Measurements from ENCODE around the gene SYP. TPM values are rescaled to one million over a fixed set of nuclear protein-coding genes. Genes with fewer than 3 reads are reported as not detected.

The SYP gene
- total and polyA plus RNA-seq, 9 of the 15 experiments (the other 6 are each of a cell fraction or from before 2014, with no cell fraction given), result 0.48 to 5.1 (median 2.6) TPM

GRCh38 chrX:49161632-49162031 lies 38.4 kb downstream of the SYP start:
- peak in 1 of 4 experiments; percentile 34 for DNase-seq (ENCODE audit: extremely low read depth in 1 of 4, low spot score in 3 of 4)
- no peaks in the 10 kb centered on the region for H3K9me3 ChIP-seq (replicated peaks; ENCODE audit: control insufficient read depth, insufficient read depth, low read depth, low read length)
- WGBS (ENCODE audit: insufficient coverage, low coverage, missing lambda C conversion rate), result 49% methylated on average over 5 of the region's 5 CpGs
- in situ Hi-C loops (cut with MboI), result no loop called here
- H3K27ac ChIP-seq (ENCODE audit: extremely low read depth, low read depth, low read length), result peak overlapping the region; percentile 82
- POLR2A ChIA-PET, result interaction anchor here (0.5 to 1.1 kb wide), 2 partner anchors 41 to 107 kb away, joined by 3 read pairs; no protein-coding TSS in a partner anchor
- H3K9ac ChIP-seq (ENCODE audit: insufficient read depth in 1 of 2, low read depth in 2 of 2, low read length in 2 of 2), result peak overlapping the region; percentile 60 to 68; a peak in 3 of 4 replicates
- ATAC-seq, result no peak
- intact Hi-C loops (cut with micrococcal nuclease), result no loop called here
- BruUV-seq (replicated peaks), result no TSS peak
- peaks cover 24 to 54% of the 10 kb centered on the region in 2 experiments for H3K4me1 ChIP-seq (replicated peaks in 1 of 2; ENCODE audit: control insufficient read depth in 2 of 2, insufficient read depth in 2 of 2, low read length in 2 of 2)
- no peaks in the 10 kb centered on the region for H3K27me3 ChIP-seq (ENCODE audit: control insufficient read depth in 2 of 2, insufficient read depth in 2 of 2, low read length in 2 of 2)
- H4K20me1 ChIP-seq (replicated peaks; ENCODE audit: control insufficient read depth, insufficient read depth, low read length), result no peaks in the 10 kb centered on the region
- TF ChIP-seq DPF2 (IDR thresholded peaks at IDR 0.05), result 0 out of 2 replicates have a peak, but pooled peaks have one; percentile 12
- 0 out of 2 replicates have a peak, but pooled peaks have one; percentile 49 for TF ChIP-seq ZNF592 (IDR thresholded peaks at IDR 0.05)
- TF ChIP-seq, protein P1, sequence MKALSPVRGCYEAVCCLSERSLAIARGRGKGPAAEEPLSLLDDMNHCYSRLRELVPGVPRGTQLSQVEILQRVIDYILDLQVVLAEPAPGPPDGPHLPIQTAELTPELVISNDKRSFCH (CRISPR knock-in tag; IDR thresholded peaks at IDR 0.05), result no peak
- TF ChIP-seq, protein P1 (tag; IDR thresholded peaks at IDR 0.05), result 0 out of 2 replicates have a peak, but pooled peaks have one; percentile 39
- no peak for TF ChIP-seq TEAD2 (tag; IDR thresholded peaks at IDR 0.05)
- TF ChIP-seq HOMEZ (CRISPR knock-in tag; IDR thresholded peaks at IDR 0.05), result no peak
- no peak for TF ChIP-seq NR2C1 (IDR thresholded peaks at IDR 0.05)
- TF ChIP-seq NR2C1 (tag; IDR thresholded peaks at IDR 0.05), result 0 out of 2 replicates have a peak, but pooled peaks have one; percentile 41
- 0 out of 2 replicates have a peak overlapping the region, but pooled peaks have one; percentile 10 for H3K4me3 ChIP-seq
- no peaks in the 10 kb centered on the region for H3K9me1 ChIP-seq (ENCODE audit: control insufficient read depth, insufficient read depth, low read length)
- no peaks in the 10 kb centered on the region for H3K36me3 ChIP-seq (ENCODE audit: control insufficient read depth, insufficient read depth, low read length)
- CTCF ChIA-PET (ENCODE audit: low intra/inter-chr PET ratio), result no interaction called here
- H3K79me2 ChIP-seq (ENCODE audit: control insufficient read depth, insufficient read depth, low read length), result peaks cover 8% of the 10 kb centered on the region; the same call in 1 of the 3 replicates
- peak overlapping the region; percentile 60 for H3K4me2 ChIP-seq (ENCODE audit: insufficient read depth, low read length)
- H2AFZ ChIP-seq (ENCODE audit: low read depth, low read length), result peak overlapping the region; percentile 86
- FAIRE-seq, result peak; percentile 23
